ENCODE results near the gene MAMLD1.
"Not testable (repeated sequence)": the region's sequence is repeated elsewhere in the genome, so short reads cannot be mapped to it uniquely, and the experiment has no call there.

The MAMLD1 gene, protein sequence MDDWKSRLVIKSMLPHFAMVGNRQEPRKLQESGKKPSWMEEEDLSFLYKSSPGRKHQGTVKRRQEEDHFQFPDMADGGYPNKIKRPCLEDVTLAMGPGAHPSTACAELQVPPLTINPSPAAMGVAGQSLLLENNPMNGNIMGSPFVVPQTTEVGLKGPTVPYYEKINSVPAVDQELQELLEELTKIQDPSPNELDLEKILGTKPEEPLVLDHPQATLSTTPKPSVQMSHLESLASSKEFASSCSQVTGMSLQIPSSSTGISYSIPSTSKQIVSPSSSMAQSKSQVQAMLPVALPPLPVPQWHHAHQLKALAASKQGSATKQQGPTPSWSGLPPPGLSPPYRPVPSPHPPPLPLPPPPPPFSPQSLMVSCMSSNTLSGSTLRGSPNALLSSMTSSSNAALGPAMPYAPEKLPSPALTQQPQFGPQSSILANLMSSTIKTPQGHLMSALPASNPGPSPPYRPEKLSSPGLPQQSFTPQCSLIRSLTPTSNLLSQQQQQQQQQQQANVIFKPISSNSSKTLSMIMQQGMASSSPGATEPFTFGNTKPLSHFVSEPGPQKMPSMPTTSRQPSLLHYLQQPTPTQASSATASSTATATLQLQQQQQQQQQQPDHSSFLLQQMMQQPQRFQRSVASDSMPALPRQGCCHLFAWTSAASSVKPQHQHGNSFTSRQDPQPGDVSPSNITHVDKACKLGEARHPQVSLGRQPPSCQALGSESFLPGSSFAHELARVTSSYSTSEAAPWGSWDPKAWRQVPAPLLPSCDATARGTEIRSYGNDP

DNA sequence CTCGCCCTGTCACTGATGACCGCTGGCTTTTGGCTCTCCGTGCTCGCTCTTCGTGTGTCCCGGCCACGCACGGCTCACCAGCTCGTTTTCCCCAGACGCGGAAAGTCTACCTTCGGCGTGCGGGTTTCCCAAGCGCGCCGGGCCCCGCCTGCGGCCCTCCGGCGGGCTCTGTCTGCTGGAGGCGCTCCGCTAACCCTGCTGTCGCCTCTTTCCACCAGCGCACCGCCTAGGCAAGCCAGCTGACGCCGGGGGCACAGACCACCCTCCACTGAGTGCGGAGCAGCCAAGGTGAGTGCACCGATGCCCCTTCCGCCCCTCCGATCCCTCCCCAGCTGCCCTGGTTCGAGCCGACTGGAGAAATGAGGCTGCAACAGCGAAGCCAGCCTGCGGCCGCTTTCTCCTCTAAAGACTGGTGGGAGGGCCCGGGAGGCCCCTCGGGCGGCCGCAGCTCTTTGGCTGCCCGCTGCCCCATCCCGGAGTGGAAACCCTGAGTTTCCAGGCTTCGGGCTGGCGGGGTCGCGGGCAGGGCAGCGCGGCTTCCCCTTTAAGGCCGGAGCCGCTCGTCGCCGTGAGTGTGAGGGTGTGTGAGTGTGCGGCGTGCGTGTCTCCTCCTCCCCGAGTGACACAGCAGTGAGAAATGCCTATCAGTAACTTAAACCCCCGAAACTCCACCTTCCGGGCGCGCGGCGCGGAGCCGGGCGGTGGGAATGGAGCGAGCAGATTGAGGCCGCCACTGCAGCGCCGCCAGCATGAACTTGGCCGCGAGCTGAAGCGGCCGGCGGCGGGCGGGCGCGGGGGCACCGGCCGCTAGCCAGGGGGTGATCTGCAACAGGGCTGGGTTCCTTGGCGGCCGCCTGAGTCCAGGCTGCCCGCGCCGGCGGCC is at the start of gene MAMLD1:
Gene MAMLD1 (plus strand): TSS at position 719 of the 883 bp plus-strand sequence. CDS start 82,200 bp downstream, outside the sequence.
- peak; percentile 41 for DNase-seq

- DNase-seq, result no peak
Observed at GRCh38 chrX:150313514-150313913, 49.6 kb upstream of the MAMLD1 start.

GRCh38 chrX:150314186-150314585 is 48.9 kb upstream of the MAMLD1 start:
- DNase-seq, result no peak

DNA sequence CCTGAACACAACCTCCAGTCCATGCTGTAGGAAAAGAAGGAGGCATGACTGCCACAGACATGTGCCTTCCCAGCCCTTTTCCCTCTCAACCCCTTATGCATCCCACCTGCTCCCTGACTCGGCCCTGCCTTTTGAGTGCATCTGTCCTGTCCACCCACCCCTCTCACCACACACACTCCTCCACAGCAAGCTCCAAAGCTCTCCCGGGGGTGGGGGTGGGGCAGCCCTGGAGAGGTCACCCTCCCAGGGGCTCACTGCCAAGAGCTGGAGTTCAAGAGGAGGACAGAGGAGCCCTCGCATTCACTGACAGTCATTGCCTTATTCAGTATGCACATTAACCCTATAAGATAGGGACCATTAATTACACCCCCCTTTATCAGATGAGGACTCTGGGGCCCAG is 46.6 kb upstream of the MAMLD1 start:
- DNase-seq, result no peak

- no peak for DNase-seq
Observed at GRCh38 chrX:150323020-150323419, 40.1 kb upstream of the MAMLD1 start.

DNA sequence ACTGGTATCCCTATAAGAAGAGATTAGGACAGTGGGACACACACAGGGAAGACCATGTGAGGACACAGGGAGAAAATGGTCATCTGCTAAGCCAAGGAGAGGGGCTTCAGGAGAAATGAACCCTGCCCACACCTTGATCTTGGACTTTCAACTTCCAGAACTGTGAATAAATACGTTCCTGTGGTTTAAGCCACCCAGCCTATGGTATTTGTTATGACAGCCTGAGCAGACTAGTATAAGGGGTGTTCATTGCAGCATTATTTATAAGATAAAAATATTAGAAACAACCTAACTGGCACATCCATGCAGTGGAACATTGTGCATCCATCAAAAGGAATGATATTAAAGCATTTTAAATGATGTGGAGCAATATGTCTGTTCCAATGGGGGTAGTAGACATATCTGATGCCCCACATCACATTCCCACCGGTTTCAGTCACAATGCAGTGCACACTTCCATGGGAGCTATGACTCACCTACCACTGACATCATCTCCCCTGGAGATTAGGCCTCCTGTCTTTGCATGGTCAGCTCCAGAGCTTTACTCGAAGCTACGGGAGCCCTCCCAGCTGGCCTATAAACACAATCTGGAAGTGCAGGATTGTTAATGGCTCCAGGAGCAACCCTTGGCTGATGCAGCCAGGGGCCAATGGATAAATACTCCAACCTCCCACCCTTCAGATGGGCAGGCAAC is 38.9 kb upstream of the MAMLD1 start:
- DNase-seq, result peak; percentile 36

DNA sequence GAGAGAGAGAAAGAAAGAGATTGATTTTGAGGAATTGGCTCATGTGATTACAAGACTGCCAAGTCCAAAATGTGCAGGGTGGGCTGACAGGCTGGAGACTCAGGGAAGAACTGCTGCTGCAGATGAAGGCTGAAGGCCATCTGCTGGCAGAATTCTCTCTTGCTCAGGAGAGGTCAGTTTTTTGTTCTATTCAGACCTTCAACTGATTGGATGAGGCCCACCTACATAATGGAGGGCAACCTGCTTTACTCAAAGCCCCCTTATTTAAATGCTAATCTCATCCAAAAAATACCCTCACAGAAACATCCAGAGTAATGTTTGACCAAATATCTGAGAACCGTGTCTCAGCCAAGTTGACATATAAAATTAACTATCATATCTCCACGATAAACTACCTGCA is 38.2 kb upstream of the MAMLD1 start:
- no peak for DNase-seq

DNA sequence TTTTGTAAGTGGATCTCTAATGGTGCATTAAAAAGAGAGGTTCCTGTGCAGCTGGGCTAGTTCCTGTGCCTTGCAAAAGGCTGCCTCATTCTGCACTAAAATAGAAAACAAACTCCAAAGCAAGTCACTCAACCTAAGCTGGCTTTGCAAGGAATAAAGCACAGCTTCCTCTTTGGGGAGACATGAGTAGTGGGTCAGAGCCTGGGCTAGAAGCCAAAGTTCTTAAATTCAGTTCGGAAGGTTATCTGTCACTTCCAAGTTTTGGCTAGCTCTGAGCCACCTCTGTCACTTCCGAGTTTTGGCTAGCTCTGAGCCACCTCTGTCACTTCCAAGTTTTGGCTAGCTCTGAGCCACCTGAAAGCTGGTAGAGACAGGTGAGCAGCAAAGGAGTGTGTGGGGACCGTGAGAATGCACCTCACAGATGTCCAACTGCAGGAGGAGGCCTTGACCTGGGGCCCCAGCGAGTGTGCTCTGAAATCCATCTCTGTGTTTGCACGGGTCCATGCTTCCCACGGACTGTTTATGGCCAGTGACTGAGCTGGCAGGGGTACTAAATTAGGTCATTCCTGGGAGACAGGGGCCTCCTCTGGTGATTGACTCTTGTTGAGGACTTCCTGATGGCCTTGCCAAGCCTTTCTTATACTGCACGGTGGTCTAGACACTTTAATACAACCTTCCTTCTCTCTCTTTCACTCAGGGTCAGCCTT is 36.4 kb upstream of the MAMLD1 start:
- DNase-seq, result no peak

DNA sequence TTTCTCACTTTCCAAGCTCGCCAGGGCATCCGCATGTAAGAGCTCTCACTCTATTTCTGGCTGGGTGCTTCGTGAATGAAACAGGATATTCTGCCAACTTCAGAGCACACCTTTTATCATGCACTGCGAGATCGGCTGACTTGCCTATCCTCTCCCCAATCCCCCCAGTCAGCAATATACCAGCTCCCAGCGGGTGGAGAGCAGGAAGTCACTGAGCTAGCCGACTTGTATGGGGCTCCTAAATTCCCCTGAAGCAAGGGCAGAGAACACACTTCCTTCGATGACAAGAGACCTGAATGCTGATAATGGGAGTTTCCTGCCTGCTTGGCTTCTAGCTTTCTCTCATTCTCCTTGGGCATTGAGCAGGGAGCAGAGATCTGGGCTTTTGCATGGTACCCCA is 33.8 kb upstream of the MAMLD1 start:
- no peak for DNase-seq

- no peak for DNase-seq
Observed at GRCh38 chrX:150329868-150330267, 33.2 kb upstream of the MAMLD1 start.

GRCh38 chrX:150332023-150332422 is 31.1 kb upstream of the MAMLD1 start:
- no peak for DNase-seq

GRCh38 chrX:150334100-150334499 is 29.0 kb upstream of the MAMLD1 start:
- DNase-seq, result no peak

DNA sequence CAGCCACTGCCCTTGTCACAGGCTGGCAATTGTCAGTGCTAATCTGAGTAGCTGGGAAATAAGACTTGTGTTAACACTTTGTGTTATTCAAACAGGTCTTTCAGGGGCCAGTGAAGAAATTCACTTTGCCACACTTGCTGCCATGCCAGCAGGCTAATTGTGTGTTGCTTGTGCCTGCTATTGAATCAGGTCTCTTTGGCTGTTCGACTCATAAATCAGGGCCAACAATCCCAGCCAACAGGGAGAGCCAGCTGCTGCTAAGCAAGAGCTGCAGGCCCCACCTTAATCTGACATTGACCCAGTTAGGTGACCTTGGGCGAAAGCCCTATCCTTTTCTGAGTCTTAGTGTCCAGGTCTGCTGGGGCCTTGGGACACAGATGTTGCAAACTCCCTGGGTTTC is 28.1 kb upstream of the MAMLD1 start:
- no peak for DNase-seq

- no peak for DNase-seq
Observed at GRCh38 chrX:150337026-150337425, 26.1 kb upstream of the MAMLD1 start.

DNA sequence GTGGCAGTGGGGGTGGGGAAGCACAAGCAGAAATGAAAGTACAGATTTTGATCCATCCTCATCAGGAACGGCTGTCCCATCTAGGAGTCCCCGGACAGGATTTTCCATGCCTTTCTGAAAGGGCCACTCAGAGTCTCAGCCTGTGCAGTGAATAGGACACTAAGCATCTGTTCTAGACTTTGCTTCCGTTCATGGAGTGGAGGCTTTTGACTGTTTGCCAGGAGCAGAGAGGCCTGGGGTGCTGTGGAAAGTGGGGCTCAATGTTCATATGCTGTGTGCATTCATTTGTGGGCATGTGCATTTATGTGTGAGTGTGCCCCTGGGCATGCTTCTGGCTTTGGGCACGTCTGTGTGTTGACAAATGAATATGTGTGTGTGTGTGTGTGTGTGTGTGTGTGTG is 25.6 kb upstream of the MAMLD1 start:
- DNase-seq, result no peak

DNA sequence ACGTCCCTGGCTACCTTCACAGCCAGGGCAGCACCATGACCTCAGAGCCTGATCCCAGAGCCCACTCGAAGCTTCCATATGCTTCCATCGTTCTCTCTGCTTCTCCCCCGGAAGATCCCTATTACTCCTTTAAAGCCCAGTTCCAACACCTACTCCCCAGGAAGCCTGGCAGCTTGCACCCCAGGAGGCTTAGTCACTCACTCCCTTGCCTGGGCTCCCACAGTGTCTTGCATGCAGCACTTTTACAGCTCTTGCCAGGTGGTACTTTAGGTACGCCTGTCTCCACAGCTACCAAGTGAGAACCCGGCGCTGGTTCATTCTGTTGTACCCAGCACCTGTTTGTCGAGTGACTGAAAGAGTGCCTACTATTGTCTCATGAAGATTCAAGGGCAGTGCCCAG is 24.5 kb upstream of the MAMLD1 start:
- DNase-seq, result no peak

GRCh38 chrX:150339736-150340135 is 23.4 kb upstream of the MAMLD1 start:
- no peak for DNase-seq

DNA sequence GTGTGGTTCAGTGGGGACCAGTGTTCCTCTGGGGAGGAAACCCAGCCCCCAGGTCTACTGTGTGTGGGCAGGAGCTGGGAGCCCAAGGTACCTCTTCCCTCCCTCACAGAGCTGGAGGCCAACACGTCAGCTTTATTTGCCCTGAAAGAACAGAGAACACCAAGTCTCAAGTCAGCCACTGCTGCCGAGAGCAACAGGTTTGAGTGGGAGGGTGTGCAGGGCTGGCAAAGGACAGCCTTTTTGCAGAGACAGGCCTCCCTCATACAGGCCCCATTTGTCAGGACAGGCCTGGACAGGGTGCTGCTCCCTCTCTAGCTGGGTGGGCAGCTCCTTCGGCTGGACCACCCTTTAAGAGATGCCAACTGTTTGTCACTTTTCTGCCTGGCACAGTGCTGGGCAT is 22.8 kb upstream of the MAMLD1 start:
- not testable (repeated sequence) for DNase-seq

- DNase-seq, result no peak
Observed at GRCh38 chrX:150347471-150347870, 15.6 kb upstream of the MAMLD1 start.

DNA sequence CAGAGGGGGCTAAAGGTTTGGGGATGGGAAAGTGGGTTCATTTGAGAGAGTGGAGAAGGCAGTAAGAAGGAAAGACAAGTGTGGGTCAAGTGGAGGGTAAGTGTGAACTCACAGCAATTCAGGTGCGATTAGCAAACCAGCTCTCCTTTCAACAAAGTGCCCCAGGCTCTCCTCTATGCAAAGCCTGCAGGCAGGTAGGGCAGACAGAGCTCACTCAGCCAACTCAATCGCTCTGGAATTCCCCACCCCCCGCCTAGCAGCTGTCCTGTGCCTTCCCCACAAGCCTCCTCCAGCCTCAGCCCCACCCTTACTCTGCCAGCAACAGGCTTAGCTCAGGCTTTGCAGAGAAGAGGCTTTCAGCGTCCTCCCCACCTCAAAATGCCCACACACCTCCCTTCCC is 14.8 kb upstream of the MAMLD1 start:
- no peak for DNase-seq

- DNase-seq, result no peak
Observed at GRCh38 chrX:150352114-150352513, 11.0 kb upstream of the MAMLD1 start.

DNA sequence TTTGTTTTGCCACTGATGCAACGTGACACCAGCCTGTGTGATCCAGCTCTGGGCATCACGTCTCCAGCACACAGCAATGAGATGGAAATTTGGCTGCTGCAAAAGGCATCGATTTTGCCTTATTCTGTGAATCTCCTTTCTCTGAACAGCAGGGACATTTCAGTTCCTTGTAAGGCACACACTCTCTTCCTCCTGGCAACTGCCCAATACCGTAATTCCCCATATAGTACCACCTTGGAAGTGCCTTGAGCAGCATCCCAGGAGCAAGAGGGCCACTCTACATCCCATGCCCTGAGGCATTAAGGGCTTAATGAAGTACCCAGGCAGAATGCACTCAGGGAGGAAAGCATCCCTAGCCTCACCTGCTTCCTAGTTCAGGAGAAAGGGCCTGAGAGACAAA is 10.5 kb upstream of the MAMLD1 start:
- no peak for DNase-seq

All from amniotic stem cell (primary cell).